GM23338 (cell line): Measurements from ENCODE around the gene MAD1L1. TPM values are rescaled to one million over a fixed set of nuclear protein-coding genes. Genes with fewer than 3 reads are reported as not detected.

ENCODE experiments used
- ATAC-seq: fragments of 200-7000 bp; cut with Tn5 transposase; 3 replicates; pipeline ENCODE4 v1.9.1; 2020
- DNase-seq: peaks from one replicate; pipeline ENCODE4 v3.0.0-alpha.2; 2015; ENCODE audit warnings: low spot score
- H2AFZ ChIP-seq: fragments of 200-600 bp; sonication (generic); 2 replicates; pipeline ENCODE4 v1.8.0; 2016; ENCODE audit warnings: antibody characterized with exemption, mild to moderate bottlenecking, moderate library complexity
- H3F3A ChIP-seq: fragments of 200-600 bp; sonication (generic); replicated peaks from 2 replicates; pipeline ENCODE4 v1.8.0; 2017; ENCODE audit warnings: antibody characterized with exemption, mixed run types, low read depth
- H3K27ac ChIP-seq: fragments of 200-600 bp; sonication (generic); 2 replicates; pipeline ENCODE4 v1.6.1; 2016; ENCODE audit warnings: low read depth
- H3K27me3 ChIP-seq: fragments of 200-600 bp; sonication (generic); 2 replicates; pipeline ENCODE4 v1.8.0; 2016; ENCODE audit warnings: mild to moderate bottlenecking, mixed run types, moderate library complexity; ENCODE audit not compliant: insufficient read depth
- H3K36me3 ChIP-seq: fragments of 200-600 bp; sonication (generic); 2 replicates; pipeline ENCODE4 v1.8.0; 2016; ENCODE audit warnings: mild to moderate bottlenecking; ENCODE audit not compliant: insufficient read depth
- H3K4me1 ChIP-seq: fragments of 200-600 bp; sonication (generic); 2 replicates; pipeline ENCODE4 v1.8.0; 2016; ENCODE audit warnings: mild to moderate bottlenecking, moderate library complexity; ENCODE audit not compliant: insufficient read depth
- H3K4me2 ChIP-seq: fragments of 200-600 bp; sonication (generic); 2 replicates; pipeline ENCODE4 v1.7.1; 2017; ENCODE audit warnings: mixed run types
- H3K4me3 ChIP-seq: fragments of 200-600 bp; sonication (generic); 2 replicates; pipeline ENCODE4 v1.6.1; 2016; ENCODE audit warnings: mixed run types
- H3K79me2 ChIP-seq: fragments of 200-600 bp; sonication (generic); replicated peaks from 2 replicates; pipeline ENCODE4 v1.8.0; 2017; ENCODE audit warnings: mild to moderate bottlenecking; ENCODE audit not compliant: insufficient read depth
- H3K9me2 ChIP-seq: fragments of 200-600 bp; sonication (generic); 2 replicates; pipeline ENCODE4 v1.8.0; 2017; ENCODE audit not compliant: insufficient read depth
- H4K20me1 ChIP-seq: fragments of 200-600 bp; sonication (generic); replicated peaks from 2 replicates; pipeline ENCODE4 v1.8.0; 2017; ENCODE audit warnings: mild to moderate bottlenecking; ENCODE audit not compliant: insufficient read depth
- H3K27ac Mint-ChIP-seq: 2 replicates; pipeline ENCODE4 v1.8.0; 2020; ENCODE audit warnings: inconsistent platforms, mild to moderate bottlenecking, moderate library complexity, mixed read lengths
- H3K27me3 Mint-ChIP-seq: 3 replicates; pipeline ENCODE4 v1.8.0; 2022; ENCODE audit warnings: low read depth, mild to moderate bottlenecking, moderate library complexity, mixed read lengths, inconsistent platforms; ENCODE audit not compliant: insufficient read depth, poor library complexity
- H3K36me3 Mint-ChIP-seq: 3 replicates; pipeline ENCODE4 v1.8.0; 2021; ENCODE audit warnings: low read depth, mild to moderate bottlenecking, inconsistent platforms, moderate library complexity, mixed read lengths
- H3K4me1 Mint-ChIP-seq: 3 replicates; pipeline ENCODE4 v1.8.0; 2020; ENCODE audit warnings: mild to moderate bottlenecking, inconsistent platforms, mixed read lengths
- H3K4me3 Mint-ChIP-seq: 3 replicates; pipeline ENCODE4 v1.8.0; 2021; ENCODE audit warnings: moderate library complexity, mild to moderate bottlenecking, inconsistent platforms, mixed read lengths
- H3K9me3 Mint-ChIP-seq: 3 replicates; pipeline ENCODE4 v1.8.0; 2020; ENCODE audit warnings: moderate library complexity, mild to moderate bottlenecking, inconsistent platforms, mixed read lengths
- EZH2 ChIP-seq: fragments of 200-600 bp; sonication (generic); IDR thresholded peaks from one replicate; pipeline ENCODE4 v1.8.0; 2017; ENCODE audit warnings: antibody characterized with exemption, mild to moderate bottlenecking, low read depth; ENCODE audit not compliant: unreplicated experiment
- EZH2phosphoT487 ChIP-seq: fragments of 200-600 bp; sonication (generic); IDR thresholded peaks from one replicate; pipeline ENCODE4 v1.8.1; 2018; ENCODE audit warnings: antibody characterized with exemption; ENCODE audit not compliant: unreplicated experiment
- JUNB ChIP-seq: IDR thresholded peaks from one replicate; pipeline ENCODE4 v1.6.1; 2016; ENCODE audit warnings: antibody characterized with exemption; ENCODE audit not compliant: unreplicated experiment
- NANOG ChIP-seq: IDR thresholded peaks from 2 replicates; pipeline ENCODE4 v1.6.1; 2016; ENCODE audit warnings: antibody characterized with exemption, borderline replicate concordance
- POLR2AphosphoS5 ChIP-seq: IDR thresholded peaks from 2 replicates; pipeline ENCODE4 v1.6.1; 2016; ENCODE audit warnings: antibody characterized with exemption, low read depth
- STAT1 ChIP-seq: IDR thresholded peaks from one replicate; pipeline ENCODE4 v1.6.1; 2016; ENCODE audit warnings: antibody characterized with exemption; ENCODE audit not compliant: unreplicated experiment
- ZNF114 ChIP-seq: fragments of 250-450 bp; sonication (Bioruptor Pico); IDR thresholded peaks from 2 replicates; pipeline ENCODE4 v1.5.0; 2020; ENCODE audit warnings: mild to moderate bottlenecking, moderate library complexity
- ZNF331 ChIP-seq: fragments of 250-450 bp; sonication (Bioruptor Pico); IDR thresholded peaks from 2 replicates; pipeline ENCODE4 v1.5.0; 2020; ENCODE audit warnings: low read depth, mild to moderate bottlenecking, moderate library complexity
- polyA plus RNA-seq: library from polyadenylated mRNA; unstranded; fragments of >200 nt; fragmentation: Nextera tagmentation; extraction: Ambion mirVana; gene quantifications from 2 replicates; pipeline ENCODE4 v1.2.1, GENCODE V29; 2016
- total RNA-seq: library from RNA; depleted of rRNA; stranded (reverse); fragments of >200 nt; shearing (Covaris generic); gene quantifications from 2 replicates; pipeline ENCODE4 v1.2.3, GENCODE V29; 2014
- TF ChIP-seq, protein P1 (sequence below), 2 experiments: fragments of 200-600 bp in 1 of 2; sonication (generic) in 1 of 2; conservative IDR thresholded peaks; 2 replicates each; pipeline versions ENCODE4 v1.5.1 to v1.6.1; 2016 to 2017; ENCODE audit warnings: antibody characterized with exemption in 2 of 2, low read depth in 2 of 2, mild to moderate bottlenecking in 2 of 2, moderate library complexity in 1 of 2
- TF ChIP-seq, protein P2 (sequence below): IDR thresholded peaks from 2 replicates; pipeline ENCODE4 v1.6.1; 2016; ENCODE audit warnings: antibody characterized with exemption
- TF ChIP-seq, protein P3 (sequence below): IDR thresholded peaks from one replicate; pipeline ENCODE4 v1.6.1; 2018; ENCODE audit warnings: antibody characterized with exemption; ENCODE audit not compliant: unreplicated experiment

The MAD1L1 gene
- total and polyA plus RNA-seq, 2 experiments from 2014 or later: 40.3 to 59.3 TPM

- peak; percentile 16; the same call in 1 of the 3 replicates for ATAC-seq
- H3K9me2 ChIP-seq: no peaks in the 10 kb centered on the region
- H2AFZ ChIP-seq: no peak overlapping the region
- H3K27me3 ChIP-seq: no peaks in the 10 kb centered on the region
- H3K79me2 ChIP-seq: no peaks in the 10 kb centered on the region; the same call in 1 of the 2 replicates
- no peaks in the 10 kb centered on the region for H3K4me1 ChIP-seq
- no peak overlapping the region for H3K4me3 ChIP-seq
- Mint-ChIP-seq H3K27ac (no peak overlapping the region), H3K4me1 (peaks cover 4% of the 10 kb centered on the region; the same call in 1 of the 3 replicates), H3K4me3 (no peak overlapping the region), H3K9me3 (no peaks in the 10 kb centered on the region), H3K36me3 (peaks cover 5% of the 10 kb centered on the region; the same call in 2 of the 3 replicates), H3K27me3 (peaks cover 27% of the 10 kb centered on the region)
- no peaks in the 10 kb centered on the region for H4K20me1 ChIP-seq
- DNase-seq: no peak
- H3F3A ChIP-seq: no peaks in the 10 kb centered on the region
- H3K36me3 ChIP-seq: no peaks in the 10 kb centered on the region
- TF ChIP-seq, protein P1, sequence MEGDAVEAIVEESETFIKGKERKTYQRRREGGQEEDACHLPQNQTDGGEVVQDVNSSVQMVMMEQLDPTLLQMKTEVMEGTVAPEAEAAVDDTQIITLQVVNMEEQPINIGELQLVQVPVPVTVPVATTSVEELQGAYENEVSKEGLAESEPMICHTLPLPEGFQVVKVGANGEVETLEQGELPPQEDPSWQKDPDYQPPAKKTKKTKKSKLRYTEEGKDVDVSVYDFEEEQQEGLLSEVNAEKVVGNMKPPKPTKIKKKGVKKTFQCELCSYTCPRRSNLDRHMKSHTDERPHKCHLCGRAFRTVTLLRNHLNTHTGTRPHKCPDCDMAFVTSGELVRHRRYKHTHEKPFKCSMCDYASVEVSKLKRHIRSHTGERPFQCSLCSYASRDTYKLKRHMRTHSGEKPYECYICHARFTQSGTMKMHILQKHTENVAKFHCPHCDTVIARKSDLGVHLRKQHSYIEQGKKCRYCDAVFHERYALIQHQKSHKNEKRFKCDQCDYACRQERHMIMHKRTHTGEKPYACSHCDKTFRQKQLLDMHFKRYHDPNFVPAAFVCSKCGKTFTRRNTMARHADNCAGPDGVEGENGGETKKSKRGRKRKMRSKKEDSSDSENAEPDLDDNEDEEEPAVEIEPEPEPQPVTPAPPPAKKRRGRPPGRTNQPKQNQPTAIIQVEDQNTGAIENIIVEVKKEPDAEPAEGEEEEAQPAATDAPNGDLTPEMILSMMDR (conservative IDR thresholded peaks at IDR 0.05; ENCODE audit: low read depth in 2 of 2): 0 out of 4 replicates have a peak, but pooled peaks of 1 of the 2 experiments have one; percentile 2
- TF ChIP-seq, protein P2, sequence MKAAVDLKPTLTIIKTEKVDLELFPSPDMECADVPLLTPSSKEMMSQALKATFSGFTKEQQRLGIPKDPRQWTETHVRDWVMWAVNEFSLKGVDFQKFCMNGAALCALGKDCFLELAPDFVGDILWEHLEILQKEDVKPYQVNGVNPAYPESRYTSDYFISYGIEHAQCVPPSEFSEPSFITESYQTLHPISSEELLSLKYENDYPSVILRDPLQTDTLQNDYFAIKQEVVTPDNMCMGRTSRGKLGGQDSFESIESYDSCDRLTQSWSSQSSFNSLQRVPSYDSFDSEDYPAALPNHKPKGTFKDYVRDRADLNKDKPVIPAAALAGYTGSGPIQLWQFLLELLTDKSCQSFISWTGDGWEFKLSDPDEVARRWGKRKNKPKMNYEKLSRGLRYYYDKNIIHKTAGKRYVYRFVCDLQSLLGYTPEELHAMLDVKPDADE: no peak
- no peak overlapping the region for H3K27ac ChIP-seq
- no peak overlapping the region for H3K4me2 ChIP-seq
Observed at GRCh38 chr7:2068693-2069471, 163.9 kb downstream of the MAD1L1 start.

DNA sequence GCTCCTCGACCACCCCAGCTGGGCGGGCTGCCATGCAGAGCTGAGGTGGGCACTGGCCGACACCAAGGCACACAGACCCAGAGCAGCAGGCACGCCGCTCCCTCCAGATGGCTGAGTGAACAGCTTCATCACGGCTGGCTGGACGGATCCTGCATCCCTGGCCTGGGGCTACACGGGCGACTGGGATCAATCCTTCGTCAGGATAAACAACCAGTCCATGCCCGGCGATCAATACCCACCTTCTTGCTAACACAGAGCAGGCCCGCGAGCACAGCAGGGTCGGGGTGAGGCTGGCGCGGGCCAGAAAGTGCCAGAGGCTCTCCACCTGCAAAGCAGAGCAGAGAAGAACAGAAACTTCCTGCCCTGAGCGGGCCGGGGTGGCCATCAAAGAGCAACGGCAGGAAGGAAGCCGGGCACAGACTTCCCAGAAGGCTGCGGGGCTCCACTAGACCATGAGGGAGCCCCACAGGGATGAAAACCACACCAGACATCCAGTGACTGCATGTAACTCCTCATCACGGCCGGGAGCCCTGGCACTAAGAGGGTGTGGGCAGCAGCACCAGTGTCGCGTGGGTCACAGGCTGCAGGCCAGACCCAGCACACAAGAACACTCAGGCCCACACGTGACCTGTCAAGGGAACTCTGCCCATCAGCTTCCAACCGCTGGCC lies 166.4 kb downstream of the MAD1L1 start:
- no peaks in the 10 kb centered on the region; the same call in 2 of the 3 replicates for H3K9me3 Mint-ChIP-seq
- H3K4me1 Mint-ChIP-seq: peaks cover 4% of the 10 kb centered on the region; the same call in 1 of the 3 replicates
- H3K4me3 ChIP-seq: no peak overlapping the region
- no peak overlapping the region for H3K4me3 Mint-ChIP-seq
- H3K4me1 ChIP-seq: no peaks in the 10 kb centered on the region
- no peaks in the 10 kb centered on the region for H3F3A ChIP-seq
- no peaks in the 10 kb centered on the region for H3K36me3 ChIP-seq
- no peak overlapping the region for H3K4me2 ChIP-seq
- no peaks in the 10 kb centered on the region for H4K20me1 ChIP-seq
- no peak overlapping the region for H3K27ac ChIP-seq
- no peak for ATAC-seq
- no peak for DNase-seq
- H3K27ac Mint-ChIP-seq: no peak overlapping the region
- no peaks in the 10 kb centered on the region for H3K9me2 ChIP-seq
- no peaks in the 10 kb centered on the region; the same call in 1 of the 2 replicates for H3K79me2 ChIP-seq
- peaks cover 16% of the 10 kb centered on the region for H3K36me3 Mint-ChIP-seq
- peaks cover 19% of the 10 kb centered on the region for H3K27me3 Mint-ChIP-seq
- H2AFZ ChIP-seq: no peak overlapping the region
- TF ChIP-seq POLR2AphosphoS5 (no peak), STAT1 (no peak), NANOG (no peak), EZH2phosphoT487 (no peak), ZNF114 (CRISPR knock-in tag) (no peak), EZH2 (no peak), JUNB (no peak), ZNF331 (CRISPR knock-in tag) (no peak)
- TF ChIP-seq, protein P2: no peak
- TF ChIP-seq, protein P1 (conservative IDR thresholded peaks at IDR 0.05; ENCODE audit: low read depth in 2 of 2): no peak
- TF ChIP-seq, protein P3, sequence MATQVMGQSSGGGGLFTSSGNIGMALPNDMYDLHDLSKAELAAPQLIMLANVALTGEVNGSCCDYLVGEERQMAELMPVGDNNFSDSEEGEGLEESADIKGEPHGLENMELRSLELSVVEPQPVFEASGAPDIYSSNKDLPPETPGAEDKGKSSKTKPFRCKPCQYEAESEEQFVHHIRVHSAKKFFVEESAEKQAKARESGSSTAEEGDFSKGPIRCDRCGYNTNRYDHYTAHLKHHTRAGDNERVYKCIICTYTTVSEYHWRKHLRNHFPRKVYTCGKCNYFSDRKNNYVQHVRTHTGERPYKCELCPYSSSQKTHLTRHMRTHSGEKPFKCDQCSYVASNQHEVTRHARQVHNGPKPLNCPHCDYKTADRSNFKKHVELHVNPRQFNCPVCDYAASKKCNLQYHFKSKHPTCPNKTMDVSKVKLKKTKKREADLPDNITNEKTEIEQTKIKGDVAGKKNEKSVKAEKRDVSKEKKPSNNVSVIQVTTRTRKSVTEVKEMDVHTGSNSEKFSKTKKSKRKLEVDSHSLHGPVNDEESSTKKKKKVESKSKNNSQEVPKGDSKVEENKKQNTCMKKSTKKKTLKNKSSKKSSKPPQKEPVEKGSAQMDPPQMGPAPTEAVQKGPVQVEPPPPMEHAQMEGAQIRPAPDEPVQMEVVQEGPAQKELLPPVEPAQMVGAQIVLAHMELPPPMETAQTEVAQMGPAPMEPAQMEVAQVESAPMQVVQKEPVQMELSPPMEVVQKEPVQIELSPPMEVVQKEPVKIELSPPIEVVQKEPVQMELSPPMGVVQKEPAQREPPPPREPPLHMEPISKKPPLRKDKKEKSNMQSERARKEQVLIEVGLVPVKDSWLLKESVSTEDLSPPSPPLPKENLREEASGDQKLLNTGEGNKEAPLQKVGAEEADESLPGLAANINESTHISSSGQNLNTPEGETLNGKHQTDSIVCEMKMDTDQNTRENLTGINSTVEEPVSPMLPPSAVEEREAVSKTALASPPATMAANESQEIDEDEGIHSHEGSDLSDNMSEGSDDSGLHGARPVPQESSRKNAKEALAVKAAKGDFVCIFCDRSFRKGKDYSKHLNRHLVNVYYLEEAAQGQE: no peak
- H3K27me3 ChIP-seq: no peaks in the 10 kb centered on the region
